ENCODE data around the gene ALG14.

DNA sequence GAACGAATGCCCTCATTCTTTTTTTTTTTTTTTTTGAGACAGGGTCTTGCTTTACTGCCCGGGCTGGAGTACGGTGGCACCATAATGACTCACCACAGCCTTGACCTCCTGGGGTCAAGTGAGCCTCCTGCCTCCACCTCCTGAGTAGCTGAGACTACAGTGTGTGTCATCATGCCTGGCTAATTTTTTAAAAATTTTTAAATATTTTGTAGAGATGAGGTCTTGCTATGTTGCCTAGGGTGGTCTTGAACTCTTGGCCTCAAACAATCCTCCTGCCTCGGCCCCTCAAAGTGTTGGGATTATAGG is 69.4 kb downstream of the ALG14 start:
- TF ChIP-seq POLR2AphosphoS5 (IDR thresholded peaks at IDR 0.05; ENCODE audit: low read depth, low read length) (no peak), POLR2A (IDR thresholded peaks at IDR 0.05; ENCODE audit: low read depth, low read length) (no peak), TAF1 (IDR thresholded peaks at IDR 0.05; ENCODE audit: borderline replicate concordance, low read depth, low read length) (no peak)
